Activated naive CD4-positive, alpha-beta T cell treated with anti-CD3 and anti-CD28 coated beads, Interleukin-2, amount 50 U/mL, for 16 hours (primary cell): ENCODE measurements around the gene STK17B.

Experiments used
- DNase-seq: peaks from one replicate; pipeline ENCODE4 v3.0.0-alpha.2; 2020

STK17B gene

GRCh38 chr2:196183528-196184231, 12.3 kb upstream of the STK17B start:
- DNase-seq = no peak

DNA sequence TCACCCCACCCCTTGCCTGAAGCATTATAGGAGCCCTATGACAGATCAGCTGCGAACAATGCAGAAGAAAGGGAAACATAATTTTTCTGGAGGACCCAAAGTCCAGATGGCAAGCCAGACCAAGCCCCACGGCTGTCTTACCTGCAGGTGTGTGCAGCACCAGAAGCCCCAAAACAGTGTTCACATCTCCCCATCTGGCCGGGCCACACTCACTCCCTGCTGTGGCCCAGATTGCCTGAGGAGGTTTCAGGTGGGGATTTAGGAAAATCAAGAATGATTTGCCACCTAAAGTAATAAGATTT, 11.7 kb upstream of the STK17B start:
- DNase-seq = no peak

GRCh38 chr2:196182439-196183171, 11.2 kb upstream of the STK17B start:
- no peak for DNase-seq

- DNase-seq = no peak
These were observed 10.1 kb upstream of the STK17B start for GRCh38 chr2:196181484-196181883.

DNA sequence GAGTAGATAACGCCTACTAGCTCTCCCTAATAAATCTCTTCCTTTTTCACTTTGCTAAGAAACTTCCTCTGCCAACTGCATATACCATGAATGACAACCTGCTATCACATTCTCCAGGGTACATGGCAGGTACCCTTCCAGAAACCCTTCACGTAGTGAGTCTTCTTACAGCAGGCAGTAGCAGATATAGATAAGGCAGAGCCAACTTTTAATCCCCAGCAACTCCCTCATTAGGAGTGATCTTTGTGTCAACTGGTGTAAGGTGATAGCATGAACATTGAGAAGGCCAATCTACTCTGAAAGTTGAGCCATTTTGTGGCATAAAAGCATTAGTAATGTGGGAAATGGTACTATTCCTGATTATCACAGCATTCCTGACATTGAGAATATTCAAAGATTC, 5.7 kb upstream of the STK17B start:
- DNase-seq = no peak

GRCh38 chr2:196176142-196176738, 4.9 kb upstream of the STK17B start:
- peak; percentile 73 for DNase-seq

DNA sequence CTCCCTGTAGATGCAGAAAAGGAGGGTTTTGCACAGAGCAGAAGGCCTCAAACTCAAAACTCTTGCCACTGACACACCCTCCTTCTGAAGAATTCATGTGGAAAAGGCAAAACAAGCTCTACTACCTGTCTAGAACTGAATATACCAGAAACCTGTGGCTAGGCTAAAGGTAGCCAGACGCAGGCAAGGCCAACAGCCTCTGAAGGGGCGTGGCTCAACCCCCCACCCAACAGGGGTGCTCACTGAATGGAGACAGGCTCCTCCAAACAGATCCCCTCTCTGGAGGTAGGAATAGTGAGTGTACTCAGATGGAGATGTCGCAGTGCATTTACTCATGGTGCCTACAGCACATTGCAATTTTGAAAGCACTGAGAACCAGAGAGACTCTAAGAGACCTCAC, 3.0 kb upstream of the STK17B start:
- DNase-seq = peak; percentile 29

GRCh38 chr2:196173505-196173904, 2.1 kb upstream of the STK17B start:
- DNase-seq = no peak

GRCh38 chr2:196172951-196173350, 1.6 kb upstream of the STK17B start:
- DNase-seq = no peak

DNA sequence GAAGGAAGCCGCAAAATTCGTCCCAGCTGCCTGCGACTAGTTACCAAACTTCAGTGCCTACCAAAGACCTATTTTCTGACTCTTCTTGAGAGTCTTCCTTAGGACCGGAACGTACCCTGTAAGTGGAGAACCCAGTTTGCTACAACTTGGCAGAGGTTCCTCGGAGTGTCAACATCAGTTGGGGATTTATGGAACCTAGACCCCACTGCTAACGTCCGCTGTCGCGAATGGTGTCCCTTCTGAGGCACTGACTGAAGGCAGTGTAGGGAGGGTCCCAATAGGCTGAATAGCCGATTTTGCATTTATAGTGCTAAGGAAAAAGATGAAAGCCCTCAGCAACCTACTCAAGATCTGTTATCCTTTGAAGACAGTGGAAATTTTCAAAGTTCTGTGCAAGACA, 568 bp upstream of the STK17B start:
- no peak for DNase-seq

DNA sequence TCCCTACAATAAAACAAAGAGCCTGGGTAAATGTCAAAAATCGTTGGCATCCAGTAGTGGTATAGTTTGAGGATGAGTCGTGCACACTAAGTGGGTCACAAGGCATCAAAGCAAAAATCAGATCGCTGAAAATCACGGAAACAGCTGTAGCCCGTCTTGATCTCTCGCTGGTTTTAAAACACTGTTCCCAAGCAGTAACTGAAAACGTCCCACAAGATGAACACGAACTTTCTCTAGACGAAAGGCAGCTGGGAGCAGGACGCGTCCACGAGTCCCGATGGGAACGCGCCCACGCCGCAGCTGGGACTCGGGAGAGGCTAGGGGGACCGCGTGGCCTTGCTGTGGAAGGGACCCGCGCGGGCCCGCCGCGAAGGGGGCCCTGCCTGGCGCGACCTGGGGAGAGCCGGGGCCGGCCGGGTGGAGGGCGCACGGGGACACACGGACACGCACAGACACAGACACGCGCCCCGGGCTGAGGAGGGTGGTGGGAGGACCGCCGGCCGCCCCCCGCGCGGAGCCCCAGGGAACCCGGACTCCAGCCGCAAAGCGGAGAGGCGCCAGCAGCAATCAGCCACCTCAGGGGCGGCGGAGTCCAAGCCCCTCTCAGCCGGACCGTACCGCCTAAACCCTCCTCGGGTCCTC, 651 bp downstream of the STK17B start:
- DNase-seq = peak; percentile 38

DNA sequence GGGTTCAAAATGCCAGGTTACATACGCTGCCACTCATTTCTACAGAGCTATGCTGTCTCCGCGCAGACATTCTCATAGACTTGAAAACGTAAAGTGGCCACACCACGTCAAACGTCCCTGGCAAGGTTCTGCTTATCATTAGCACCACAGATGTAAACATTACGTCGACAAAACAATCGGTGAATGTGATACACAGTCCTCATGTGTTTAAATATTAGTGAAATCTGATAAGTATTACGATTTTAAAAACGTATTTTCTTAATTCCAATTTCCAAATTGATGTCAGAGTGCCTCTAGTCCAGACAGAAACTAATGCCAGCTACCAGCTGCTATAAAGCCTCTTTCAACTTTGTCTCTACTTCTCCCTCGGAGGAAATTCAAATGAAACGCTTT, 1.2 kb downstream of the STK17B start:
- DNase-seq = peak; percentile 43

GRCh38 chr2:196169516-196169915, 1.9 kb downstream of the STK17B start:
- DNase-seq = no peak

DNA sequence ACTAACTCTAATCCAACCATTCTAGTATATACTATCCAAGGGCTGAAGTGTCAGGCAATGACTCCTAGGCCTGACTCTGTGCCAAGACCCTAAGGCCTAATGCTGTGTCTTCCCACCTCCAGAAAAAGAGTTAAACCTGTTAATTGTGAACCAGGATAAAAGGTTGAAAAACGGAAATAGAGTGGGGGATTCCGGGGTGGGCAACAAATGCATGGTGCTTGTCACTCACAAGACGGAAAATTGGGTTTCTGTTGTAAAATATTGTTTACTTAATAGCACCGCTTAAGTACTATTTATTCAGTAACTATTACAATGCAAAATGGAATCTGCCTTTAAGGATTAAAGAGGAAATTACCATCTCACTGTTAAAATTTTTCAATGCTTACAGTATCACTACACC, 3.2 kb downstream of the STK17B start:
- DNase-seq = no peak

DNA sequence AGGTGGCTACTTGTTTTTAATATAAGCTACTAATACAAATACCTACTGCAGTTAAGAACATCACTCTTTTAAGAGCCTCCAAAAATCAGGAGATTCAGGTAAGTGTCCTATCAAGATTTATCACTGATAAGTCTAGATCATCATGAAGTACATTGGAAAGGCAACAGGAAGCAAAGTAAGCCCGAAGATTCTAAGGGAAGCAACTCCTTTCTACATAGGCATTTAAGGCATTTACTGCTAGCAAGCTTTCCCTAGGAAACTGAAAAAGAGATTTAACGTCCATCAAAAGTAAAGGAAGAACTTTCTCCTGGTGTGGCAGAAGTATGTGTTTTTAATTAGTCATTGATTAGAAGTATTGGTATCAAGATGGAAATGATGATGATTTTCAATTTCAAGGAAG, 3.7 kb downstream of the STK17B start:
- no peak for DNase-seq

DNA sequence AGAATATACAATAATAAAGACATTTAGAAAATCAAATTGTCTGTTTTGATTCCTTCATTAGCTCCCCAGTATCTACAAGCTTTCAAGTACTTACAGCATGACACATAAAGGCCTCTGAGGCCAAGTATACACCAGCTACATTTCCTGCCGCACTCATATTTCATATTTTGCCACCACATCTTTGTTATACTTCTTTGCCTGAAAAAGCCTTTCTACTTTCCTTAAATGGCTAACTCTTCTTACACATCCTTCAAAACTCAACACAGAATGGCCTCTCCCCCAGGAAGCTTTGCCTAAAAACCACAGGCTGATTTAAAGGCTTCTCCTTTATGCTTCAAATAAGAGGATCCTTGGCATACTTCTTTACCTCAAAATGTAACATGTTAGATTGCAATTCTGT, 4.5 kb downstream of the STK17B start:
- DNase-seq = no peak

GRCh38 chr2:196165016-196165415, 6.4 kb downstream of the STK17B start:
- DNase-seq = no peak

DNA sequence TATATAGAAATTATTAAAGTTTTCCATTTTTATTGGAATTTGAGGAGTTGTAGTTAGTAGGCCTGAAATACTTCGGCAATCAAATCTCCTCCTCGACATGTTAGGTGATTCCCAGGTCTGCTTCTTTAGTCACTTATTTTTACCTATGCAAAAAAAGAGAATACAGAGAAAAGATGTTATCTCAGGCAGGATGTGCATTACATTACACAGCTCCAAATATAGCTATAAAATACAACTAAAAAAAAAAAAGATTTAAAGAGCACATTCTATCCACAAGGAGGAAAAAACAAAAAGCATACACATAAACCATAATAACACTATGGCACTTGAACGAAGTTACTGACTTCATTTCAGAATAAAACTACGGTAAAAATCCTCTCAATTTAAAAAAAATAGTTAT, 8.1 kb downstream of the STK17B start:
- DNase-seq = no peak

DNA sequence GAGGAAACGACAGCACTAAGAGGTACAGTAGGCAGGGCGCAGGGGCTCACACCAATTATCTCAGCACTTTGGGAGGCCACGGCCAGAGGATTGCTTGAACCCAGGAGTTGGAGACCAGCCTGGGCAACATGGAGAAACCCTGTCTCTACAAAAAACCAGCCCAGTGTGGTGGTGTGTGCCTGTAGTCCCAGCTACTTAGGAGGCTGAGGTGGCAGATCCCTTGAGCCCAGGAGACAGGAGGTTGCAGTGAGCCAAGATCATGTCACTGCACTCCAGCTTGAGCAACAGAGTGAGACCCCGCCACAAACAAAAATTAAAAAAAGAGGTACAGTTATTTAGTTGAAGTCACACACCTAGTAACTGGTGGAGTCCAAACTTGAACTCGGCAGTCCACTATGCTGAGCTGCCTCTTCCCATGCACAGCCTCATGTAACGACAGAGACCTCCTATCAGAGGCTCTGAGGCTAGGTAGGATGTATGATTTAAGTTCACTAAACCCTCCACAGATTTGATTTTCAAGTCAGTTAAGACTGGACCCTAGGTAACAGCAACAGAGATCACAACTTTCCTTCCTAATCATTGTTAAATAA, 8.7 kb downstream of the STK17B start:
- no peak for DNase-seq

DNA sequence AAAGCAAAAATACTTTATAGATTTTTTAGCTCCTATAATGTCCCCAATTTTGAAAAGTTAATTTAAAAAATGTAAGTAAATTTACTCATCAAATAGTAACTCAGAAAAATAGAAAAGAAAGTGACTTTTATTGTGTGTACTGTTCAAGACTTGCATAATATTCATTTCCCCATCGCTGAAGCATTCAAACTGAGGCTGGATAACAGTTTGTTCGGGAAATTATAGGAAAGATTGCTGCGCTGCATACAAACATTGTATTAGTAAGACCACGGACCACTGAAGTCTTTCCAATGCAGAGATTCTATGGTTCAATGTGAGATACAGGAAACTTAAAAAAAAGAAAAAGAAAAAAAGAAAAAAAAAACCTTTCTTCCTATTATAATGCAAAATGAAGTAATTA, 10.4 kb downstream of the STK17B start:
- DNase-seq = no peak

- no peak for DNase-seq
These were observed 11.3 kb downstream of the STK17B start for GRCh38 chr2:196160101-196160500.

GRCh38 chr2:196159221-196159892, 12.0 kb downstream of the STK17B start:
- DNase-seq = no peak

DNA sequence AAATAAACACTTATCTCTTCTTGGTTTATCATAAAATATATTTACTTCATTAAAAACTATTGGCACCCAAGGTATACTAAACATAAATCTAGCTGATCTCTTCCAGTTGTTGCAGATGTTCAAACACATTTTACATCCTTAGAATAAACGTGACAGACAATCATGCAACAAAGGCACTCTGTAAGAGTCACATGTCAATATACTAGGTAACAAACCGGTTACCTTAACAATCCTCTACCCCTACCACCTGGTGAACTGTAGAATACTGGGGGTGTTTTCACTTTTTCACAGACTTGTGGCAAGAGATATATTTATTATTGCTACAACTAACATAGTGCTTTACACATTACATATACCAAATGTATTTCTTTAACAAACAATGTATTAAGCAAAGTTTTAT, 15.8 kb downstream of the STK17B start:
- no peak for DNase-seq
